Upper lobe of left lung (tissue), 4 donors: ENCODE results near the gene KCTD5.

ENCODE experiments used
- CTCF ChIP-seq, 6 experiments: fragments of 450-650 bp in 4 of 6; fragments of 200-600 bp in 2 of 6; sonication (generic) in 2 of 6; IDR thresholded peaks; one replicate each; pipeline ENCODE4 v1.5.1; 2016 to 2019; ENCODE audit warnings: antibody characterized with exemption in 6 of 6
- POLR2AphosphoS5 ChIP-seq, 2 donors: sonication (generic); formaldehyde crosslinking; IDR thresholded peaks; one replicate each; pipeline ENCODE4 v1.5.1; 2017; ENCODE audit warnings: antibody characterized with exemption in 2 of 2

- TF ChIP-seq CTCF (IDR thresholded peaks at IDR 0.05) (no peak), POLR2AphosphoS5 (IDR thresholded peaks at IDR 0.05) (no peak)
These were observed 15.2 kb downstream of the KCTD5 start for GRCh38 chr16:2697401-2697948.
